Stimulated activated CD4-positive, alpha-beta T cell treated with anti-CD3 and anti-CD28 coated beads, Interleukin-4, amount 100 ng/mL, for 48 hours (primary cell): ENCODE measurements around the gene IQCF2.
"Not testable (repeated sequence)": the region's sequence is repeated elsewhere in the genome, so short reads cannot be mapped to it uniquely, and the experiment has no call there.

Source experiments
- DNase-seq, 2 donors: peaks; one replicate each; pipeline ENCODE4 v3.0.0-alpha.2; 2020; ENCODE audit warnings: low read depth in 2 of 2

Gene IQCF2

DNA sequence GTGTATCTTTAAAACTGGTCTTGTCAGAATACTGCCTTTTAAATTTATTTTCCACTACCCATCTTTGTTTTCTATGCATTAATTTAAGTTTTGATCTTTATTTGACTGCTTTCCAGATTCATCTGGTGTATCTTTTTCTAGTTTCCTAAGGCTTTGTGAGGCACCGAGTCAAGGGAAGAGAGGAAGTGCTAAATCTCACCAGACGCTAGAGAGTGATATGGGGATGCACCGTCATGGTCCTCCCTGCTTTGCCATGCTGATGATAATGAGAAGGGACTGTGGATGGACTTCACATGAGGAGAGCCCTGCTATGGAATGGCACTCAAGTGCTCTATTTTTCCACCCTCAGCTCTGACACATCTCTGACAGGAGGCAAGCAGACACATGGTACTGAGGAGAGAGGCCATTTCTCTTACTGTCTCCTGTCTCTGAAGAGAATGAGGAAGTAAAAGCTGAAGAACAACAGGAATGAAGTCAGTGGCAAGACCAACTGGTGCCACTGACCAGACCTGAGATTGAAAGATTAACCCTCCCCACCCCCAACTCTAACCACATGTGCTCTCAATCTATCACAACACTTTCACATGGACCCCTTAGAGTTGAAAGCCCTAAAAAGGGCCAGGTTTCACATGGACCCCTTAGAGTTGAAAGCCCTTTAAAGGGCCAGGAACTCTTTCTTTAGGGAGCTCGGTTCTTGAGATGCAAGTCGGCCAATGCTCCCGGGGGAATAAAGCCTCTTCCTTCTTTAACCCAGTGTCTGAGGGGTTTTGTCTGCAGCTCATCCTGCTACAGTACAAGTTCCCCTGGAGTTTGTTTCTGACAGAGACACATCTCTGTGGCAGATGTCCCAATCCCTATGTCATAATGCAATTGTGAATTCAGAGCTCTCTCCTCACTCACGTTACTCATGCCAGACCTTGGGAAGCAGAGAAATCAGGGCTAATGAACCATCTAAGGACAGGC is at the start of gene IQCF2:
Gene IQCF2 (plus strand): TSS at position 913 of the 963 bp plus-strand sequence. CDS start 52 bp downstream, outside the sequence.
- DNase-seq: no peak

DNA sequence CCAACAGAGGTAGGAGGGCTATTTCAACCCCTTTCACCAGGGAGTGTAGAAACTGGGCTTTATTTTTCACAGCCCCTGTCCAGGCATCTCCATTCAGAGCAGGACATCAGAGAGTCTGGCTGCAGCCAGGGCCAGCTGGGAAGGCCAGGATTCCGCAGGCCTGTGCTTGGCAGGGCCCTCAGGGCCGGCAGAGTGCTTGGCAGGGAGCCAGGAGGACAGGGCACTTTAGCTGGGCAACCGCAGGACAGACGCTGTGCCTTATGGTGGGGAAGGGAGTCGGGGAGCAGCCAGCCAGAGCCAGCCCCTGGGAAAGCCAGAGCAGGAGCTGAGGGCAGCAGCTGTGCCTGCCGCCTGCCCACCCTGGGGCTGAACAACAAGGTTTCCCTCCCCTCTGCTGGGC is 47.9 kb upstream of the IQCF2 start:
- no peak for DNase-seq

DNA sequence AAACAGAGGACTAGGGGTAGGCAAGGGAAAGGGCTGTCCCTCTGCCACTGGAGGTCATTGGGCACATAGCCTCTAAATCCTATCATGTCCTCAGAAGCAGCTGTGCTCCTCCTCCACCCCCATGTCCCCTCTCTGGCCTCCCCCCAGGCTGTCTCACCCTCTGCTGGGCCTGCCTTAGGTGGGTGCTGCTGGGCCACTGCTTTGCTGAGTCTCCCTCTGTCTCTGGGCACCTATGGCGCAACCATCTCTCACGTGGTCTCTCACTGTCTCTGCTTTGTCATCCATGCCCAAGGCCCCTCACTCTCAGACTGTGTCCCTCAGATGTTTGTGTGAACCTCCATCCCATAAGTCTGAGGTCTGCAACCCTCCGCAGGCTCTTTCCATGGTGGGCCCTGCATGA is 47.4 kb upstream of the IQCF2 start:
- DNase-seq: no peak

DNA sequence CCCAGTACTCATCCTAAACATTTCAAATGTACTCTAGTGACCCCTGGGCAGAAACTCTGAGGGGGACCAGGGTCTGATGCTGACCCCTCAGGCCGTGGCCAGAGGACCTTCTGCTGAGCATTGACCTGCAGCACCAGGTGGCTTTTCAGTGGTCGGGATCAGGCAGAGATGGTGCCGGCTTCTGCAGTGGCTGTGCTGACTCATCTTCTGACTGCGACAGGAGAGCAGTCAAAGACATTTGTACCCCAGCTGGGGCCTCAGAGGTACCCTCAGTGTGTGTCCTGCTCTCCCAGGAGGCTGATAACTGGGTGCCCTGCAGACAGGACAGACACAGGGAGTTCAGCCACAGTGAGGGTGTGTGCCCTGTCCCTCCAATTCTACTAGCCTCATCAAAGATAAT is 45.8 kb upstream of the IQCF2 start:
- DNase-seq: no peak

DNA sequence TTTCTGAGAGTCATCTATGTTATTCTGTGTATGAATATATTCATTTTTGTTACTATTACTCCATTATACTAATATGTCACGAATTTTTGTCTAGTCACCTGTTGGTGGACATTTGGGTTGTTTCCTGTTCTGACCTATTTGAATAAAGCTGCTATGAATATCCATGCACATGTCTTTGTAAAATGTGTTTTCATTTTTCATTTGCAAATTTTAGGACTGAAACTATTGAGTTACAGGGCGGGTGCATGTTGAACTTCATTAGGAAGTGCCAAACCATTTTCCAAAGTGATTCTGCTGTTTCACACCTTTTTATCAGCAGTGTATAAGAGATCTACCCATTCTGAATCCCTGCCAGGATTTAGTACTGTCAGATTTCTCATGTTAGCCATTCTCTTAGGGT is 44.7 kb upstream of the IQCF2 start:
- DNase-seq: no peak

DNA sequence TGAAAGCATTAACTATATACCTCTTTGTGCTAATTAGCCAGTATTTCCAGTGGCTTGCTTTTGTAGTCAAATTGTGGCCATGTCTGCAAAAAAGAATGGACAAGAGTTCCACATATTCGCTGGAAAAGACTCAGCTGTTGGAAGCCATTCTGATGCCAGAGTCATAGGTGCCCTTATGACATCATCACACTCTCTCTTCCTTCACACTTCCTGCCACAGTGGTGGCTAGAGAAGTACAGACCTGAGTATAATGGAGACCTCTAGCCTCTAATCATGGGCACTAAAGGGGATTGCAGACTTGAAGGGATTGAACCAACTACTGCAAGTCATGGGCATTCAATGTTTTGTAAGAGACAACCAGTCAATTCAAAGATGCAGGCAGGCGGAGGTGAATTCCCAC is 44.0 kb upstream of the IQCF2 start:
- DNase-seq: no peak

DNA sequence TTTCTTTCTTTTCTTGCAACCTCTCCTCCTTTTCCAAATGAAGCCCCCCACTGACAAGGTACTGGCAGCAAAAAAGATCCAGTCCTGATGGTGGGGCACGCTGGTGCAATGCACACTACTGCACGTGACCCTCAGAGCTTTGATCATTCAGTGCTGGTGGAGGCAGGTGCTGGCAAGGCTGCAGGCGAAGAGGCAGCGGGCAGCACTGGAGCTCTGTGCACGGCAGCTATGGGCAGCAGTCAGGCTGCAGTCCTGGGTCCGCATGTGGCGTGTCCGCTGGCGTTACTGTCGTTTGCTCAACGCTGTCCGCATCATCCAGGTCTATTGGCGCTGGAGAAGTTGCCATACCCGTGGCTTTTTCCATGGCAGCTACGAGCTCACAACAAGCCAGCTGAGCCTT is 42.3 kb upstream of the IQCF2 start:
- DNase-seq: no peak

DNA sequence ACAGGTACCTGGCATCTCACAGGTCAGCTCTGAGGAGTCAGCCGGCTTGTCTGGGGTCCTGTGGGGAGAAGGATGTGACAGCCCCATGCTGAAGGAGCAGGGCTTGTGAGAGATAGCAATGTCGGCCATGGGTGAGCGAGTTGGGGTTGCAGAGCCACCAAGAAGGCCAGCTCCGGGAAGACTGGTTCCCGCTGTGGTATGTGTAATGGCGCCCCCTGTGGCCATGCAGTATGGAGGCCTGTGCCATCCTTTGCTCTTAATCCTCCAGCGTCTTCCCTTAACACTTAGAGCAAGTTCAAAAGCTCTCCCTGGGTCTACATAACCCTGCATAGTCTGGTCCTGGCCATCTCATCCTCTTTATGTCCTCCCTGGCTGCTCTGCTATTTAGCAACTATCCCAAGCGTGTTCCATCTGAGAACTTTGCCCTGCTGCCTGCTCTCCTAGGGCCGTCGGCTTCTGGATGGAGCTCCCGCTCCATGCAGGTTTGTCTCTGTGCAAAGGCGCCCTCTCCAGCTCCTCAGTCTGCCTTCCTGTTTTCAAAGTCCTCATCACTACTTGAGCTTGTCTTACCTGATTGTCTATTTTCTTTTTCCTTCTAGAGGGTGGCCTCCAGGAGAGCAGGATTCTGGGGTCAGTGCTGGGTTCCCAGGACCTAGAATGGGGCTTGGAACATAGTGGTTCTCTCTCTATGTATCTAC is 41.6 kb upstream of the IQCF2 start:
- DNase-seq: peak in 1 of 2 donors; percentile 13

DNA sequence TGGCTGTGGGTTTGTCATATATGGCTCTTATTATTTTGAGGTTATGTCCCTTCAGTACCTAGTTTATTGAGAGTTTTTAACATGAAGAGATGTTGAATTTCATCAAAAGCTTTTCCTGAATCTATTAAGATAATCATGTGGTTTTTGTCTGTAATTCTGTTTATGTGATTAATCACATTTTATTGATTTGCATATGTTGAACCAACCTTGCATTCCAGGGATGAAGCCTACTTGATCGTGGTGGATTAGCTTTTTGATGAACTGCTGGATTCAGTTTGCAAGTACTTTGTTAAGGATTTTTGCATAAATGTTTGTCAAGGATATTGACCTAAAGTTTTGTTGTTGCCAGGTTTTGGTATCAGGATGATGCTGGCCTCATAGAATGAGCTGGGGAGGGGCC is 33.1 kb upstream of the IQCF2 start:
- no peak for DNase-seq

DNA sequence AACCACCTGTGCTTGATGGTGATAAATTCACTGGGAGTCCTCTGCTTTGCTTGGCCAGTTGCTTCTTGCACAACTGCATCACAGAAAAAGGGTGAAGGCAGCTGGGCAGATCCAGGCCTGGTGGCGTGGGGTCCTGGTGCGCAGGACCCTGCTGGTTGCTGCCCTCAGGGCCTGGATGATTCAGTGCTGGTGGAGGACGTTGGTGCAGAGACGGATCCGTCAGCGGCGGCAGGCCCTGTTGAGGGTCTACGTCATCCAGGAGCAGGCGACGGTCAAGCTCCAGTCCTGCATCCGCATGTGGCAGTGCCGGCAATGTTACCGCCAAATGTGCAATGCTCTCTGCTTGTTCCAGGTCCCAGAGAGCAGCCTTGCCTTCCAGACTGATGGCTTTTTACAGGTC is 31.1 kb upstream of the IQCF2 start:
- DNase-seq: no peak

DNA sequence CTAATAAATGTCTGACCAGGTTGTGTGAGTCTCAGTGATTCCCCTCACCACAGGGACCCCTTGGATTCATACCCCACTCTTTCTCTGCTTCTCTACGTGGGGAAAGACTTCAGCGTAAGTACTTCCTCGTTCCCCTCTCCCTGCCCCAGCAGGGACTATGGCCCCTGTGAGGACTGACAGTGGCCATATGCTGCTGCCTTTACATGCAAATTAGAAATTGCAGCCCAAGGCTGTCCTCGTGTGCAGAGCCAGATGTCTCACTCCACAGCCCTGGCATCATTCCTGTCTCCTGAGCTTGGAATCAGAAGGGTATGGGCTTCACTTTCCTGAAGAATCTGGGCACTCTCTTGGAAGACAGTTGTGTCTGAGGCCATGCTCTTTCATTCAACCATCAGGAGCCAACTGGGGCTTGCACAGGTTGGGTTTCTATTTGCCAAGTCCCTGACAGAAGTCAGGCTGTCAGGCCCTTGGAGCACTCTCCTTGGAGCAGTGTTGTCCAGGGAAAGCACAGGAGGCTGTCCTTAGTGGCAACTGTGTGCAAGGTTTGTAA is 30.5 kb upstream of the IQCF2 start:
- DNase-seq: no peak

DNA sequence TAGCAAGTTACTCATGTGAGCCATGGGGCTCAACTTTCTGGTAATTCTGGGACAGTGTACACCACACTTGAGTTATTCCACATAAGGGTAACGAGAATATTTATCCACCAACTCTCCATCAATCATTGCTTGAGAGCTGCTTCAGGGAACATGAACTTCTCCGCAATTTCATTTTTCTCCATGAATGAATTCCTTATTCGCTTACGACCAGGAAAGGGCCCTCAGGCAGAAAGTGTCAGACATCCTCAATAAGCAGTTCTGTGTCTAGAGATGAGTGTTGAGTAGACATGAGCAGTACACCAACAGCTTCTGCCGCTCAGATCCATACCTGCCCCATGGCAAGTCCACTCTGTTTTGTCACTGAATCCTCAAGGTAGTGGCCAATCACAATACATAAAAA is 24.8 kb upstream of the IQCF2 start:
- no peak for DNase-seq

DNA sequence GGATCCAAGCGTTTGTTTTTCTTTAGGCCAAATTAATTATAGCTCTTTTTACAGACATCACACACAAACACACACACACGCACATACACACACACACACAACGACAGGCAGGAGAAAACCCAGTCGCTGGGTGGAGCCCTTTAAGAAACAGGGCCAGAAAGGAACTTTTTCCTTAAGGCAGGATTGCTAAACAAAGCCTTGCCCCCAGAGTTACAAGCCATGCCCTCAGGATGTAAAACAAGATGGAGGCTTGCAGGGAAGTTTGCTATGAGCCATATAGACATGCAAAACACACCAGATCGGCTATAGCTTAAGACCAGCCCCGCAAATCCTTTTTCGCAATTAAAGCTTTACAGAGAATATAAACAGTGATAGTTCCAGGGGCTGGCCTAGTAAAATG is 16.3 kb upstream of the IQCF2 start:
- DNase-seq: no peak

DNA sequence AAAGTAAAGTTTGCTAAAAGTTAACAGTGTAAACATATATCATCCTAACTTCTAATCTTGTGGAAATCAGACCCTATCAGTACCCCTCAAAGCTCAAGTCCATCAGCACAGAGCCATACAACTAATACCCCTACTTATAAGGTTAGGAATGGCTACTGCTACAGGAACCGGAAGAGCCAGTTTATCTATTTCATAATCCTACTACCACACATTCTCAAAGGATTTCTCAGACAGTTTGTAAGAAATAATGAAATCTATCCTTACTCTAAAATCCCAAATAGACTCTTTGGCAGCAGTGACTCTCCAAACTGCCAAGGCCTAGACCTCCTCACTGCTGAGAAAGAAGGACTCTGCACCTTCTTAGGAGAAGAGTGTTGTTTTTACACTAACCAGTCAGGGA is 6.0 kb upstream of the IQCF2 start:
- DNase-seq: not testable (repeated sequence)

DNA sequence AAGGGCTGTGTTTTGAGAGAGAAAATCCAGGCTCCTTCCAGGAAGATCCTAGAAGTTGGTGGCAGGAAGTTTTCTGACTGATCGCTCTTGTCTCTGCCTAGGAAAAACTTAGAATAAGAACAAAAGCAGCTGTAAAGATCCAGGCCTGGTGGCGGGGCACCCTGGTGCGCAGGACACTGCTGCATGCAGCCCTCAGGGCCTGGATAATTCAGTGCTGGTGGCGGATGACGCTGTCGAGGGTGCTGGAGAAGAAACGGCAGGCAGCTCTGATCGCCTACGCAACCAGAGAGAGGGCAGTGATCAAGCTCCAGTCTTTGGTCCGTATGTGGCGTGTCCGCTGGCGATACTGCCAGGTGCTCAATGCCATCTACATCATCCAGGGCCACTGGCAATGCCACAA is 1.5 kb downstream of the IQCF2 start:
- DNase-seq: no peak

DNA sequence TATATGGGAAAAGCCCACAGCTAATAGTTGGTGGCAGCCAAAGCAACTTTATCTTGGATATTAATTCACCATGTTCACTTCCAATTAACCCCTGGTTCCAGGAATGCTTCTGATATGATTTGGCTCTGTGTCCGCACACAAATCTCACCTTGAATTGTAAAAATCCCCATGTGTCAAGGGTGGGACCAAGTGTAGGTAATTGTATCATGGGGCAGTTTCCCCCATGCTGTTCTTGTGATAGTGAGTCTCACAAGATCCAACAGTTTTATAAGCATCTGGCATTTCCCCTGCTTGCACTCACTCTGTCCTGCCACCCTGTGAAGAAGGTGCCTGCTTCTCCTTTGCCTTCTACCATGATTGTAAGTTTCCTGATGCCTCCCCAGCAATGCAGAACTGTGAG is 7.5 kb downstream of the IQCF2 start:
- DNase-seq: not testable (repeated sequence)

DNA sequence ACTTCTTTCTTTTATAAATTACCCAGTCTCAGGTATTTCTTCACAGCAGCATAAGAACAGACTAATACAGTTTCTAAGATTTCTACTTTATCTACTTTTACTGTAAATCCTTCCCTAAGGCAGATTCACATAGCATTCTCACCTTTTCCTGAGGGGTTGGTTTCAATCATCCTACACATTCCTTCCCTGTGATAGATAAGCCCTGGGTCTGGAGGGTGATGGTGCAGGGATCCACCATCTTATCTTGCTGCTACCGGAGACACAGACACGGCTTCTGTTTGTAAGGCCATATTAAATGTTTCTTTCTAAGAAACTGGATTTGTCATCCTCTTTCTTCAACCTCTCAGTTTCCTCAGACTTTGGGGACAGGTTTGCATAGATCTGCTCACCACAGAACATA is 7.9 kb downstream of the IQCF2 start:
- DNase-seq: no peak

DNA sequence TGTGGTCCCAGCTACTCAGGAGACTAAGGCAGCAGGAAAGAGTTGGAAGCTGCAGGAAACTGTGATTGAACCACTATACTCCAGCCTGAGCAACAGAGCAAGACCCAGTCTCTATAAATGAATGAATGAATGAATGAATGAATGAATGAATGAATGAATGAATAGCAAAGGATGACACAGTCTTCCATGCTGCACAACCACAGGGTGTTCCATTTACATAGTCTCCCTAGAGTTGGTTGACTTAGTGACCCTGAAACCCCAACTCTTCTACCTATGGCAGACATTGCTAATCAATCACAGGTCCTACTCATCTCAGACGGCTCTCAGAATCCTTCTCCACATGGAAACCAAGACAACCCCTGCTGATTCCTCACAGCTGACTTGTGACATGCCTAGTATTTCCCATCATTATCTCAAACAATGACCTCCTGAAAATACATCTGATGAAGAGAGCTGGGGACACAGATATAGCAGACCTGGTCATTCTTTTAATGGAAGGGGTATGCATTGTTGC is 11.9 kb downstream of the IQCF2 start:
- no peak for DNase-seq

DNA sequence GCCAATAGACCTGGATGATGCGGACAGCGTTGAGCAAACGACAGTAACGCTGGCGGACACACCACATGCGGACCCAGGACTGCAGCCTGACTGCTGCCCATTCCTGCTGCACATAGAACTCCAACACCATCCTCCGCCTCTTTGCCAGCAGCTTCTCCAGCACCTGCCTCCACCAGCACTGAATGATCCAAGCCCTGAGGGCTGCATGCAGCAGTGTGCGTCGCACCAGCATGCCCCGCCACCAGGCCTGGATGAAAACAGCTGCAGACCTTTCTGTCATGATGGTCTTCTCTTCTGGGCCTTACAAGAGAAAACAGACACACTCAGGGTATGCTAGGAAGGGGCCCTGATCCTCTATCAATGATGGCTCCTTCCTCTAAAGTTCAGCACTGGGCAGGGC is 12.5 kb downstream of the IQCF2 start:
- no peak for DNase-seq

DNA sequence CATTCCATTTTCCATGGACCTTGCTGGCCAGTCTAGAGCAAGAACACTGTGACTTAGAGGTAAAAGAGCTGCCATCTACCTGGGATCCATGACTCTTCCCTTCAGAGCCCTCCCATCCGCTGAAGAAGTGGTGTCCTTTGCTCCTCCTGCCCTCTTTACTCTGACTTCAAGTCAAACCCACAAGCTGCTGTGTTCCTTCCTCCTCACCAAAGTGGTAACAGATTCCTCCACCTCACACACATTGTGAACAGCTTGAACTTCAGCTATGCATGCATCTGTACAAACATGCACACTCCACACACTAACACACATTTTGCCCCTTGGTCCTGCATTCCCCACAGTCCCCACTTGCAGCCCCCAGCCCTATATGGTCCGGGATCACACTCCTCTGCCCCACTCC is 13.0 kb downstream of the IQCF2 start:
- no peak for DNase-seq

DNA sequence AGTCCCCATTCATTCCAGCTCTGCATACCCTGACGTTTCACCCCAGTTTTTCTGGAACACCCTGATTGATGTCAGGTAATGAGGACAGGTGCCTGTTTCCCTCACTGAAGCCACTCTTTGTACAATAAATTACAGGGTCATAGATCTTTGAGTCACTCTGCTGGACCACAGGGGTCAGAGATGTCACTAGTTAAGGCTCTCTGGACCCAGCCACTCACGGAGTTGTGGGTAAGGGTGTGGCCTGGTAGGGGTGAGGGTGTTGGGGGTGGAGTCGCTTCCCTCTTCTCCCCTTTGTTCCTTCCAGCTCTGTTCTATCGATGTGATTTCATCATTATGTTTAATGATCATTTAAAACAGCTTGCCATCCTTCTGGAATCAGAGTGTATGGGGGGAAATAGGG is 13.5 kb downstream of the IQCF2 start:
- DNase-seq: no peak

DNA sequence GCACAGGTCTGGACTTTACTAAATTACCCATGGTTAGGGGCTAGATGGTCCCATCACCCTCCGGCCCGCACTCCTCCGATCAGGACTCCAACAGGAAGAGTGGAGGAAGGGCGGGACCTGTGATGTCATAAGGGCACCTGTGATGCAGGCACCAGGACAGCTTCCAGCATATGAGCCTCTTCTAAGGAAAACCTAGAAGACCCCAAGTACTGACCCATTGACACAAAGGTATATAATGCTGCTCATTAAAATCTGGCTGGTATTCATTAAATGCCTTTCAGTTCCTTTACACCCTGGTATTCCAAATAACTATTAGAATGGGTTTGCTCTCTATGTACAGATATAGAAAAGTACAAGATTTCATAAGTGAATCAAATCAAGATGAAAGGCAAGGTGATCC is 14.1 kb downstream of the IQCF2 start, which contains the start of gene IQCF5:
Gene IQCF5 (minus strand): TSS at position 101 of the 400 bp plus-strand sequence. CDS start 70 bp downstream, at position 31.
- no peak for DNase-seq
